Stomach (tissue), 4 donors: ENCODE data around the gene COG8.
"Not testable (repeated sequence)": the region's sequence is repeated elsewhere in the genome, so short reads cannot be mapped to it uniquely, and the experiment has no call there.

Source experiments
- CTCF ChIP-seq, 7 experiments: fragments of 450-650 bp in 4 of 7; fragments of 200-600 bp in 3 of 7; sonication (generic) in 3 of 7; IDR thresholded peaks; one replicate each; pipeline ENCODE4 v1.5.1; 2016 to 2019; ENCODE audit warnings: antibody characterized with exemption in 7 of 7, control low read depth in 2 of 7, mild to moderate bottlenecking in 1 of 7
- POLR2AphosphoS5 ChIP-seq, 3 donors: sonication (generic); formaldehyde crosslinking; IDR thresholded peaks; one replicate each; pipeline ENCODE4 v1.6.1; 2016; ENCODE audit warnings: antibody characterized with exemption in 3 of 3

- not testable (repeated sequence) for TF ChIP-seq CTCF, POLR2AphosphoS5 (IDR thresholded peaks at IDR 0.05)
These were observed 42.6 kb downstream of the COG8 start for GRCh38 chr16:69296771-69297170.
